HG02642 (cell line): ENCODE measurements around the gene UGT1A10.
"Not testable (repeated sequence)": the region's sequence is repeated elsewhere in the genome, so short reads cannot be mapped to it uniquely, and the experiment has no call there.

ENCODE experiments used
- ATAC-seq: cut with Tn5 transposase; IDR thresholded peaks from one replicate; pipeline ENCODE4 v1.9.1; 2021; ENCODE audit warnings: mild to moderate bottlenecking; ENCODE audit not compliant: unreplicated experiment, poor library complexity

The UGT1A10 gene

GRCh38 chr2:233654501-233654900 is 18.3 kb downstream of the UGT1A10 start:
- ATAC-seq, result no peak

GRCh38 chr2:233655043-233655442 is 18.8 kb downstream of the UGT1A10 start:
- ATAC-seq, result no peak

GRCh38 chr2:233655943-233656342 is 19.7 kb downstream of the UGT1A10 start:
- not testable (repeated sequence) for ATAC-seq

GRCh38 chr2:233656443-233656842 is 20.2 kb downstream of the UGT1A10 start:
- no peak for ATAC-seq

GRCh38 chr2:233658610-233659009 is 22.4 kb downstream of the UGT1A10 start:
- no peak for ATAC-seq

GRCh38 chr2:233663911-233664310 is 27.7 kb downstream of the UGT1A10 start:
- ATAC-seq, result no peak

GRCh38 chr2:233668605-233669260 is 32.5 kb downstream of the UGT1A10 start:
- ATAC-seq, result no peak

- ATAC-seq, result no peak
These were observed 35.3 kb downstream of the UGT1A10 start, which contains the start of gene UGT1A9 for GRCh38 chr2:233671290-233672161. UGT1A9 (plus strand) TSS chr2:233671898; CDS start chr2:233671935, 37 bp downstream.

GRCh38 chr2:233672886-233673285 is 36.6 kb downstream of the UGT1A10 start:
- ATAC-seq, result no peak

GRCh38 chr2:233673896-233674295 is 37.6 kb downstream of the UGT1A10 start:
- no peak for ATAC-seq

GRCh38 chr2:233674314-233674713 is 38.1 kb downstream of the UGT1A10 start:
- ATAC-seq, result no peak

- ATAC-seq, result no peak
These were observed 38.7 kb downstream of the UGT1A10 start for GRCh38 chr2:233674995-233675394.

GRCh38 chr2:233676046-233676445 is 39.8 kb downstream of the UGT1A10 start:
- ATAC-seq, result no peak

GRCh38 chr2:233679196-233679595 is 42.9 kb downstream of the UGT1A10 start:
- ATAC-seq, result no peak

GRCh38 chr2:233680361-233681045 is 44.3 kb downstream of the UGT1A10 start:
- ATAC-seq, result no peak

- ATAC-seq, result no peak
These were observed 45.4 kb downstream of the UGT1A10 start, which contains the start of gene UGT1A7 for GRCh38 chr2:233681521-233682099. UGT1A7 (plus strand) TSS chr2:233681901; CDS start chr2:233681938, 37 bp downstream.

GRCh38 chr2:233684640-233685039 is 48.4 kb downstream of the UGT1A10 start:
- no peak for ATAC-seq

- no peak for ATAC-seq
These were observed 50.7 kb downstream of the UGT1A10 start for GRCh38 chr2:233686928-233687327.

GRCh38 chr2:233688341-233688740 is 52.1 kb downstream of the UGT1A10 start:
- ATAC-seq, result no peak

- no peak for ATAC-seq
These were observed 52.8 kb downstream of the UGT1A10 start for GRCh38 chr2:233689031-233689430.
